PC-9 (cell line): ENCODE measurements around the gene FUT8.

Experiments
- EZH2 ChIP-seq: fragments of 200-600 bp; sonication (generic); IDR thresholded peaks from 2 replicates; pipeline ENCODE4 v1.8.0; 2017; ENCODE audit warnings: antibody characterized with exemption, low read depth
- TF ChIP-seq, protein P1 (sequence below): fragments of 200-600 bp; sonication (generic); conservative IDR thresholded peaks from 2 replicates; pipeline ENCODE4 v1.6.1; 2017; ENCODE audit warnings: mixed run types, antibody characterized with exemption, mild to moderate bottlenecking, moderate library complexity

DNA sequence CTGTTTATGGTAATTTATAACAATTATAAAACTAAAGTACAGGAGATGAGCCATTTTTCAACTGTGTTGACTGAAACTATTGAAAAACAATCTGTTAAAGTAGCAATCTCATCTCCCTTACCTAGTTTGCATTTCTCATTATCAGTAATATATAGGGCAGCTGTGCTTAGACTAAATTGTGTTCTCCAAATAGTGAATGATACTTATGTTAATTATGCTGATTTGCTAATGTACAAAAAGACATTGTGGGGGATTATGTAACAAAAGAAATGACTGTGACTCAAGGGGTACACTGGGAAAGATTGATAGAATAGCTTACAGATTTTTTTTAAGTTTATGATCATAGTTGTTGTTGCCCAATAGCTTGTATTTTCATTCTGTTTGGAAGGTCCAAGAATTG is 207.7 kb downstream of the FUT8 start:
- TF ChIP-seq, protein P1, sequence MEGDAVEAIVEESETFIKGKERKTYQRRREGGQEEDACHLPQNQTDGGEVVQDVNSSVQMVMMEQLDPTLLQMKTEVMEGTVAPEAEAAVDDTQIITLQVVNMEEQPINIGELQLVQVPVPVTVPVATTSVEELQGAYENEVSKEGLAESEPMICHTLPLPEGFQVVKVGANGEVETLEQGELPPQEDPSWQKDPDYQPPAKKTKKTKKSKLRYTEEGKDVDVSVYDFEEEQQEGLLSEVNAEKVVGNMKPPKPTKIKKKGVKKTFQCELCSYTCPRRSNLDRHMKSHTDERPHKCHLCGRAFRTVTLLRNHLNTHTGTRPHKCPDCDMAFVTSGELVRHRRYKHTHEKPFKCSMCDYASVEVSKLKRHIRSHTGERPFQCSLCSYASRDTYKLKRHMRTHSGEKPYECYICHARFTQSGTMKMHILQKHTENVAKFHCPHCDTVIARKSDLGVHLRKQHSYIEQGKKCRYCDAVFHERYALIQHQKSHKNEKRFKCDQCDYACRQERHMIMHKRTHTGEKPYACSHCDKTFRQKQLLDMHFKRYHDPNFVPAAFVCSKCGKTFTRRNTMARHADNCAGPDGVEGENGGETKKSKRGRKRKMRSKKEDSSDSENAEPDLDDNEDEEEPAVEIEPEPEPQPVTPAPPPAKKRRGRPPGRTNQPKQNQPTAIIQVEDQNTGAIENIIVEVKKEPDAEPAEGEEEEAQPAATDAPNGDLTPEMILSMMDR = no peak
- no peak for TF ChIP-seq EZH2
